ENCODE results near the gene TBC1D2B.

TBC1D2B gene

DNA sequence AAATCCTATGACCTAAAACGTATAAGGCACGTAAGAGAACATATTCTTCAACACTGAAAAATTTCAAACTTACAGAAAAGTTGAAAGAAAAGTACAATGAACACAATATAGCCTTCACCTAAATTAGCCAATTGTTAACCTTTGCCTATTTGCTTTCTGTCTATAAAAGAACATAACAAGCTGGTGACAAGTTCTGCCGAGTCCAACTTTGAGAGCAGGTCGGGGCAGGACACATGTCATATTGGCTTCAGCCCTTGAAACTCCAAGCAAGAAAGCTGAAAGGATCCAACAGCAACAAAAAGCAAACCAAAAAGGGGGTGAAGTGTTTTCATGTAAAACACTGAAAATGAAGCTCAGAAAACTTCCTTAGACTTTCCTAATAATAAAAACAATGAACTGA is 59.1 kb downstream of the TBC1D2B start:
- no peak for DNase-seq
- peaks cover 3% of the 10 kb centered on the region for H3K36me3 Mint-ChIP-seq (ENCODE audit: low read depth)
- no peak overlapping the region for H3K4me3 Mint-ChIP-seq
- H3K9me3 Mint-ChIP-seq, result no peaks in the 10 kb centered on the region
- H3K27ac Mint-ChIP-seq, result no peak overlapping the region
- TF ChIP-seq CTCF (IDR thresholded peaks at IDR 0.05), result no peak
- peaks cover 2% of the 10 kb centered on the region for H3K4me1 Mint-ChIP-seq
- no peaks in the 10 kb centered on the region for H3K27me3 Mint-ChIP-seq (ENCODE audit: low read depth, poor library complexity)

DNA sequence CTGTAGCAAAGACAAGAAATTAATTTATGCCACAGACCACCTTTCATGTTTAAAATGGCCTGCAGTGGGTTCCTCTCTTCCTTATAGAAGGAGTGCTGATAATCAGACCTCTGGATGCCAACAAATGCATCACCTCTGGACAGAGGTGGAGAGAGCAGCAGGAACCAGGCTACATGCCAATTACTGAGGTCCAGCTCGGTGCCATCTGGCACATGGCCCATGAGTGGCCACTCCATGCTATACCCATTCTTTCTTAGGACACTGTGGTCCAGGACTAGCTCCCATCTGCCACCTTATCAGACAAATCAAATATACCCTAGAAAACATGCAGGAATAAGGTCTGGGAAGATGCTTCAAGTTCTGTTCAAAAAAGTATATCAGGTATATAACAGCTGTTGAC is 60.7 kb downstream of the TBC1D2B start:
- Mint-ChIP-seq H3K4me1 (no peaks in the 10 kb centered on the region), H3K36me3 (ENCODE audit: low read depth) (peaks cover 13% of the 10 kb centered on the region), H3K27me3 (ENCODE audit: low read depth, poor library complexity) (no peaks in the 10 kb centered on the region), H3K27ac (no peak overlapping the region), H3K9me3 (no peaks in the 10 kb centered on the region), H3K4me3 (no peak overlapping the region)
- no peak for TF ChIP-seq CTCF (IDR thresholded peaks at IDR 0.05)
- no peak for DNase-seq

- Mint-ChIP-seq H3K4me1 (no peaks in the 10 kb centered on the region), H3K36me3 (ENCODE audit: low read depth) (peaks cover 13% of the 10 kb centered on the region), H3K4me3 (no peak overlapping the region), H3K9me3 (no peaks in the 10 kb centered on the region), H3K27me3 (ENCODE audit: low read depth, poor library complexity) (peaks cover 2% of the 10 kb centered on the region), H3K27ac (no peak overlapping the region)
- TF ChIP-seq CTCF (IDR thresholded peaks at IDR 0.05), result no peak
- DNase-seq, result no peak
These were observed 64.9 kb downstream of the TBC1D2B start for GRCh38 chr15:78012643-78013077.

DNA sequence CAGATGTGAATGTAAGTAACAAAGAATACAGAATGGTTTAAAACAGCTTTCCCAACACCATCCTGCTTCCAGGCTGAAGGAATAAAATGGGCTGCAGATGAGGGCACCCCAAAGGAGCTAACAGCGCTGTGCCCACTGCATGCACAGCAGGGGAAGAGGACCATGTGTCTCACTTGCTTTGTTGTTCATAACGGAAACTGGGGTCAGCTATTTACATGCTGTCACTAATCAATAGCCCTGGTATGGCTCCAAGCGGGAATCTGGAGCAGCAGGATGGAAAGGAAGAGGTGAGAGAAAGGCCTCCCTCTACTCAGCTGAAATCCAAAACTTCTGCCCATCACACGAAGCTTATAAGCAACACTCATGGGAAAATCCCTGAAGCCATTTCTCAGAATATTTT is 67.4 kb downstream of the TBC1D2B start:
- H3K27me3 Mint-ChIP-seq (ENCODE audit: low read depth, poor library complexity), result peaks cover 2% of the 10 kb centered on the region
- no peaks in the 10 kb centered on the region for H3K9me3 Mint-ChIP-seq
- TF ChIP-seq CTCF (IDR thresholded peaks at IDR 0.05), result no peak
- no peak overlapping the region for H3K4me3 Mint-ChIP-seq
- H3K4me1 Mint-ChIP-seq, result peaks cover 2% of the 10 kb centered on the region
- no peak overlapping the region for H3K27ac Mint-ChIP-seq
- H3K36me3 Mint-ChIP-seq (ENCODE audit: low read depth), result peaks cover 13% of the 10 kb centered on the region
- DNase-seq, result no peak

DNA sequence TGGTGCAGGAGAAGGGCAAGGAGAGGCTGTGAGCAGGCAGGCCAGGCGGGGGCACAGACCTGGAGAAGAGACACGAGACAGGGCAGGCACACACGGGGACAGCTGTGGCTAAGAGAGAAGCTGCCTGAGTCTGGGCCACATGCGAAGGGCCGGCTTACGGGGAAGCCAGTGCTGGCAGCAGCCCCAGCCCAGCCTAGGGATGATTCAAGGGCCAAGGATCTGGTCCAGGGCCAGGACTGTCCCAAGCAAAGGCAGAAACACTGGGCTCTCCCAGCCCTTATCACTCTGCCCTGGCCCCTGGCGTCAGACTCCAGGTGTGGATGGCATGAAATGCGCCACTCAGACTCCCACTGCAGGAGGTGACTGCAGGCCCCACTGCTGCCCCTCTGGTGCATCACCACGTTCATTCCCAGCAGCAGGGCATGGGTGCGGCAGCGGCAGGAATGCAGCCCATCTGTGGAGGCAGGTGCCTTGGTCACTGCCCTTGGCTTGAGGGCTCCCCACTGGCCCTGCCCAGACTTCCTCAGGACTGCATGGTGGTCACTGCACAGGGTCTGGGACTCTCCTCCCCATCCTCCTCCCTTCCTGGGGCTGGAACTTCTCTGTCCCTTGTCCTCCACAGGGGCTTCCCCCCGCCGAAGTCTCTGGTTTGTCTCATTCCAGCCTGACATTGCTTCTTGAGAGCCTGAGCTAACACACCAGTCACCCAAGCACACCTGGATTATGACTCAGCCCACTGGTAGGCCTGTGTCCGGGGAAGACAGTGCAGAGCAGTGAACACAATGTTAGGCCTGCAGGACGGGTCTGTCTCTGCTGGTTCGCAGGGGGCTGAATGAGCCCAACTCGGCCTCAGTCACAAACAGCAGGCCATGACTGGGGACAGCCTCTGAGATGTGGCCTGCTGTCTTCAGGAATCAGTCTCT is 69.3 kb downstream of the TBC1D2B start:
- peaks cover 20% of the 10 kb centered on the region for H3K4me1 Mint-ChIP-seq
- peak overlapping the region; percentile 42 for H3K27ac Mint-ChIP-seq
- peaks cover 2% of the 10 kb centered on the region for H3K27me3 Mint-ChIP-seq (ENCODE audit: low read depth, poor library complexity)
- no peak for DNase-seq
- H3K9me3 Mint-ChIP-seq, result no peaks in the 10 kb centered on the region
- no peak for TF ChIP-seq CTCF (IDR thresholded peaks at IDR 0.05)
- no peak overlapping the region for H3K4me3 Mint-ChIP-seq
- H3K36me3 Mint-ChIP-seq (ENCODE audit: low read depth), result peaks cover 17% of the 10 kb centered on the region

Measured in nephron progenitor cell (in vitro differentiated cells).